ENCODE data around the gene NRSN2. TPM values are rescaled to one million over a fixed set of nuclear protein-coding genes. Genes with fewer than 3 reads are reported as not detected.

Gene NRSN2, protein sequence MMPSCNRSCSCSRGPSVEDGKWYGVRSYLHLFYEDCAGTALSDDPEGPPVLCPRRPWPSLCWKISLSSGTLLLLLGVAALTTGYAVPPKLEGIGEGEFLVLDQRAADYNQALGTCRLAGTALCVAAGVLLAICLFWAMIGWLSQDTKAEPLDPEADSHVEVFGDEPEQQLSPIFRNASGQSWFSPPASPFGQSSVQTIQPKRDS
- 1 to 10 TPM; 1.3 to 4.7 (median 2.2) TPM for total RNA-seq

DNA sequence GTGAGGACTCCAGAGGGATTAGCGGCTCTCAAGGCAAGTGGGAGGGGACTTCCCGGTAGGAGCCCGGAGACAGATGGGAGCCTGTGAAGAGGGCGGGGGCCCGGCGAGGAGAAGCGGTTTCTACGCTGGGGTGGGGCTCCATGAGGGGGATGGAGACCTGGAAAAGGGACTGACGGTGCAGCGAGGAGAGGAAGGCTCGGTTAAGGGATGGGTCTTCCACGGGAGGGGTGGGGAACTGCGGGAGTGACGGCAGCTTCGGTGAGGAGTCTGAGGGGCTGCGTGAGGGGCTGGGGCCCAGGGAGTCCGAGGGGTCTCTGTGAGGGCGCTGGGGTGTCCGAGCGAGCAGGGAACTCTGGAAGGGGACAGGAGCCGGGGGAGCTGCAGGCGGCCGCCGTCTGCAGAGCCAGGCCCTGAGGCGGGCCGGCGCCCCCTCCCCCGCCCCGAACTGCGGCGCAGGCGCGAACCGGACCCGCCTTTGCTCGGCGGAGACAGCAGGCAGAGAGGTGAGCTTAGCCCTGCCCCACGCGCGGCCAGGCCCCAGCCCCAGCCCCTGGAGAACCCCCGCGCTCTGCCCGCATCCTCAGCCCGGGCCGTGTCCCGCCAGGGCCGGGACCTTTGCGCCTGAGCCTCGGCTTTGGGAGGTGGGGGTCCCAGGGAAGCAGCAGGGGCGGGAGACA, at the start of gene NRSN2:
Gene NRSN2, plus strand, starts transcription at position 472 of the 677 bp plus-strand sequence. CDS start 2,533 bp downstream, outside the sequence.
- ATAC-seq (no peak), DNase-seq (no peak)
- Histone ChIP-seq H3K9me3 (no peaks in the 10 kb centered on the region), H3K27ac (peak within 1 kb of the TSS; percentile 65 to 78 (median 73)), H3K4me3 (peak within 1 kb of the TSS; percentile 67 to 83 (median 75)), H3K36me3 (no peaks in the 10 kb centered on the region), H3K4me1 (peaks cover 0 to 22% of the 10 kb centered on the region in 2 donors), H3K27me3 (peaks cover 6 to 27% (median 12%) of the 10 kb centered on the region in 3 donors)
- in situ Hi-C loops (cut with MboI; ENCODE audit: low sequenced_read_pairs in 4 of 4) (no loop called here), intact Hi-C loops (cut with DNase I; ENCODE audit: low total_unique reads) (no loop called here)
- TF ChIP-seq POLR2A (IDR thresholded peaks at IDR 0.05), result no peak
- TF ChIP-seq, protein P1, sequence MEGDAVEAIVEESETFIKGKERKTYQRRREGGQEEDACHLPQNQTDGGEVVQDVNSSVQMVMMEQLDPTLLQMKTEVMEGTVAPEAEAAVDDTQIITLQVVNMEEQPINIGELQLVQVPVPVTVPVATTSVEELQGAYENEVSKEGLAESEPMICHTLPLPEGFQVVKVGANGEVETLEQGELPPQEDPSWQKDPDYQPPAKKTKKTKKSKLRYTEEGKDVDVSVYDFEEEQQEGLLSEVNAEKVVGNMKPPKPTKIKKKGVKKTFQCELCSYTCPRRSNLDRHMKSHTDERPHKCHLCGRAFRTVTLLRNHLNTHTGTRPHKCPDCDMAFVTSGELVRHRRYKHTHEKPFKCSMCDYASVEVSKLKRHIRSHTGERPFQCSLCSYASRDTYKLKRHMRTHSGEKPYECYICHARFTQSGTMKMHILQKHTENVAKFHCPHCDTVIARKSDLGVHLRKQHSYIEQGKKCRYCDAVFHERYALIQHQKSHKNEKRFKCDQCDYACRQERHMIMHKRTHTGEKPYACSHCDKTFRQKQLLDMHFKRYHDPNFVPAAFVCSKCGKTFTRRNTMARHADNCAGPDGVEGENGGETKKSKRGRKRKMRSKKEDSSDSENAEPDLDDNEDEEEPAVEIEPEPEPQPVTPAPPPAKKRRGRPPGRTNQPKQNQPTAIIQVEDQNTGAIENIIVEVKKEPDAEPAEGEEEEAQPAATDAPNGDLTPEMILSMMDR (IDR thresholded peaks at IDR 0.05 in 4 of 5, conservative IDR thresholded peaks at IDR 0.05 in 1 of 5), result no peak

DNA sequence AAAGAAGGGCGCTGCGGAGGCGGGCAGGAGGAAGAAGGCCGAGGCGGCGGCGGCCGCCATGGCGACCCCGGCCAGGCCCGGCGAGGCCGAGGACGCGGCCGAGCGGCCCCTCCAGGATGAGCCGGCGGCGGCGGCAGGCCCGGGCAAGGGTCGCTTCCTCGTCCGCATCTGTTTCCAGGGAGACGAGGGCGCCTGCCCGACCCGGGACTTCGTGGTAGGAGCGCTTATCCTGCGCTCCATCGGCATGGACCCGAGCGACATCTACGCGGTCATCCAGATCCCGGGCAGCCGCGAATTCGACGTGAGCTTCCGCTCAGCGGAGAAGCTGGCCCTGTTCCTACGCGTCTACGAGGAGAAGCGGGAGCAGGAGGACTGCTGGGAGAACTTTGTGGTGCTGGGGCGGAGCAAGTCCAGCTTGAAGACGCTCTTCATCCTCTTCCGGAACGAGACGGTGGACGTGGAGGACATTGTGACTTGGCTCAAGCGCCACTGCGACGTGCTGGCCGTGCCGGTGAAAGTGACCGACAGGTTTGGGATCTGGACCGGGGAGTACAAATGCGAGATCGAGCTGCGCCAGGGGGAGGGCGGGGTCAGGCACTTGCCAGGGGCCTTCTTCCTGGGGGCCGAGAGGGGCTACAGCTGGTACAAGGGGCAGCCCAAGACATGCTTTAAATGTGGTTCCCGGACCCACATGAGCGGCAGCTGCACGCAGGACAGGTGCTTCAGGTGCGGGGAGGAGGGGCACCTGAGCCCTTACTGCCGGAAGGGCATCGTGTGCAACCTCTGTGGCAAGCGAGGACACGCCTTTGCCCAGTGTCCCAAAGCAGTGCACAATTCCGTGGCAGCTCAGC, 48.8 kb upstream of the NRSN2 start:
- Histone ChIP-seq H3K27ac (peak overlapping the region; percentile 93 to 98 (median 94)), H3K4me3 (peak overlapping the region; percentile 80 to 92 (median 90)), H3K36me3 (no peaks in the 10 kb centered on the region), H3K27me3 (no peaks in the 10 kb centered on the region), H3K4me1 (peaks cover 26 to 35% of the 10 kb centered on the region in 2 donors), H3K9me3 (no peaks in the 10 kb centered on the region)
- in situ Hi-C loops (cut with MboI; ENCODE audit: low sequenced_read_pairs in 4 of 4) (no loop called here), intact Hi-C loops (cut with DNase I; ENCODE audit: low total_unique reads) (loop anchor here (1.0 to 5.0 kb wide), 4 partner anchors 12 to 164 kb away; partner anchors contain the start of genes RBCK1 and TBC1D20)
- TF ChIP-seq, protein P1 (IDR thresholded peaks at IDR 0.05 in 4 of 5, conservative IDR thresholded peaks at IDR 0.05 in 1 of 5), result no peak
- peak in 1 of 2 donors; percentile 68 for TF ChIP-seq POLR2A (IDR thresholded peaks at IDR 0.05)
- ATAC-seq (peak; percentile 48 to 54), DNase-seq (peak; percentile 44 to 61)

DNA sequence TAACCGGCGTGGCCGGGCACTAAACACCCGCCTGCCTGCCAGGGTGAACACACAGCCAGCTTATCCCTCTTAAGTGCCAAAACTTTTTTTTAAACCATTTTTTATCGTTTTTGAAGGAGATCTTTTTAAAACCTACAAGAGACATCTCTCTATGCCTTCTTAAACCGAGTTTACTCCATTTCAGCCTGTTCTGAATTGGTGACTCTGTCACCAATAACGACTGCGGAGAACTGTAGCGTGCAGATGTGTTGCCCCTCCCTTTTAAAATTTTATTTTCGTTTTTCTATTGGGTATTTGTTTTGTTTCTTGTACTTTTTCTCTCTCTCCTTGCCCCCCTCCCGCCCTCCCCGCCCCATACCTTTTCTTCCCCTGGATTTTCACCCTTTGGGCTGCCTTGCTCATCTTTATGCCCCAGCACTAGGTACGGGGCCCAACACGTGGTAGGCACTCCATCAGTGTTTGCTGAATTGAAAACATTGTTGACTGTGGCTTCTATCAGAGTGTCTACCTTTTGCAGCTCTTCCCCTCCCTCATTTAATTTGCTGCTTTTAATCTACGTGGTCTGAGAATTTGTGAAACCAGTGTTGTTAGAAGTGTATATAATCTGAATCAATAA, 48.0 kb upstream of the NRSN2 start:
- Histone ChIP-seq H3K9me3 (no peaks in the 10 kb centered on the region), H3K27ac (peak overlapping the region; percentile 93 to 98 (median 94)), H3K4me1 (peaks cover 26 to 35% of the 10 kb centered on the region in 2 donors), H3K27me3 (no peaks in the 10 kb centered on the region), H3K4me3 (peak overlapping the region; percentile 80 to 92 (median 90)), H3K36me3 (no peaks in the 10 kb centered on the region)
- TF ChIP-seq, protein P1 (IDR thresholded peaks at IDR 0.05 in 4 of 5, conservative IDR thresholded peaks at IDR 0.05 in 1 of 5), result no peak
- TF ChIP-seq POLR2A (IDR thresholded peaks at IDR 0.05), result no peak
- DNase-seq (no peak), ATAC-seq (no peak)
- intact Hi-C loops (cut with DNase I; ENCODE audit: low total_unique reads) (loop anchor here (5.0 kb wide), 1 partner anchor 163 kb away; the partner anchor contains the start of gene TBC1D20), in situ Hi-C loops (cut with MboI; ENCODE audit: low sequenced_read_pairs in 4 of 4) (no loop called here)

DNA sequence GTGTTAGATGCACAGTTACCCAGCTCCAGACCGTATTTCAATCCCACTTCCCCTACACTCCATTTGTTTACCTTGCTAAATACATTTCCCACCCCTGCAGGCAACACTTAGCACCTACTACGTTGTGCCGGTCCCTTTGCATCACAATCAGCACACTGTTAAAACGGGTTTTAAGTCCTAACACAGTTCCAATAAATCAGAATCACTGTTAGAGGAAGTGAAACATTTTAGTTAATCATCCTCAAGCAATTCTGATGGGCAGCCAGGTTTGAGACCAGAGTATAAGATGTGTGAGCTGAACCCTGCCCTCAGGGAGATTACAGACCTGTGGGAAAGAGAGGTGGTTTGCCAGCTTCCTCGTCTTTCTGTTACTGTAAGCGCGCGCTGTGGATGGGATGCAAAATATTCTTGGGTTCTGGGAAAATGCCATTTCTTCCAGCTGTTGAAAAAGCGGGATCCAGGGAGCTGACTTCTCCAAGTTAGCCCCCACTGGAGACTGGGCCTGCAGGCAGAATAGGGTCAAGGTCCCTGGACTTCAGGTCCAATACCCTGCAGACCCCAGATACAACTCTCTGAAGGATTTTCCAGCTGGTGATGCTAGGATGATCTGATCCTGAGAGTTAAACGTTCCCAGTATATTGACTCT, 46.4 kb upstream of the NRSN2 start:
- Histone ChIP-seq H3K4me1 (peaks cover 26 to 35% of the 10 kb centered on the region in 2 donors), H3K27me3 (no peaks in the 10 kb centered on the region), H3K4me3 (peak overlapping the region in 1 of 4 donors; percentile 92), H3K36me3 (no peaks in the 10 kb centered on the region), H3K9me3 (no peaks in the 10 kb centered on the region), H3K27ac (no peak overlapping the region)
- in situ Hi-C loops (cut with MboI; ENCODE audit: low sequenced_read_pairs in 4 of 4), result no loop called here
- TF ChIP-seq POLR2A (IDR thresholded peaks at IDR 0.05), result no peak
- TF ChIP-seq, protein P1 (IDR thresholded peaks at IDR 0.05 in 4 of 5, conservative IDR thresholded peaks at IDR 0.05 in 1 of 5), result no peak
- no peak for DNase-seq
- intact Hi-C loops (cut with DNase I; ENCODE audit: low total_unique reads), result no loop called here
- no peak for ATAC-seq

All from gastrocnemius medialis (tissue), 4 donors.